Kidney (tissue), 14 donors: ENCODE results near the gene MTF1. TPM values are rescaled to one million over a fixed set of nuclear protein-coding genes. Genes with fewer than 3 reads are reported as not detected.

Experiments used
- DNase-seq, 5 donors: peaks; one replicate each; pipeline ENCODE4 v3.0.0-alpha.2; 2013 to 2020
- FAIRE-seq: peaks from 2 replicates; lab custom pipeline; 2012; peaks lifted over from hg19 to GRCh38; lab: Jason Lieb, UNC
- H3K27ac ChIP-seq, 2 donors: one replicate each; pipeline ENCODE4 v1.7.0; 2013; ENCODE audit warnings: low read depth in 2 of 2, low read length in 2 of 2, inconsistent platforms in 1 of 2
- H3K27me3 ChIP-seq: one replicate; pipeline ENCODE4 v1.7.1; 2013; ENCODE audit warnings: low read length, inconsistent platforms; ENCODE audit not compliant: control insufficient read depth, insufficient read depth
- H3K36me3 ChIP-seq, 3 donors: one replicate each; pipeline versions ENCODE4 v1.7.0 to v1.7.1; 2013; ENCODE audit warnings: low read length in 3 of 3, control low read depth in 1 of 3, inconsistent platforms in 1 of 3; ENCODE audit not compliant: insufficient read depth in 3 of 3, control insufficient read depth in 2 of 3
- H3K4me1 ChIP-seq, 3 donors: one replicate each; pipeline versions ENCODE4 v1.7.0 to v1.7.1; 2013; ENCODE audit warnings: low read length in 3 of 3, inconsistent platforms in 1 of 3, low read depth in 1 of 3; ENCODE audit not compliant: control insufficient read depth in 2 of 3, insufficient read depth in 2 of 3
- H3K4me3 ChIP-seq, 3 donors: one replicate each; pipeline versions ENCODE4 v1.7.0 to v1.8.1; 2013; ENCODE audit warnings: low read length in 3 of 3, control low read depth in 1 of 3, inconsistent platforms in 1 of 3
- H3K9ac ChIP-seq, 3 donors: one replicate each; pipeline versions ENCODE4 v1.7.0 to v1.7.1; 2013; ENCODE audit warnings: low read length in 3 of 3, control low read depth in 1 of 3, inconsistent platforms in 1 of 3
- H3K9me3 ChIP-seq, 3 donors: one replicate each; pipeline versions ENCODE4 v1.7.0 to v1.7.1; 2013; ENCODE audit warnings: low read length in 3 of 3, control low read depth in 1 of 3, inconsistent platforms in 1 of 3; ENCODE audit not compliant: control insufficient read depth in 2 of 3, insufficient read depth in 1 of 3
- CTCF ChIP-seq: IDR thresholded peaks from 3 replicates; pipeline ENCODE4 v1.5.1; 2012; ENCODE audit warnings: mild to moderate bottlenecking, moderate library complexity, borderline replicate concordance; ENCODE audit not compliant: insufficient read depth; ENCODE audit errors: extremely low read depth
- intact Hi-C: fragments of 100-400 bp; cut with DNase I; formaldehyde crosslinking; loops from one replicate; pipeline ENCODE4 v1.11.1; 2022
- polyA plus RNA-seq: library from polyadenylated mRNA; stranded (reverse); fragments of 350-450 nt; fragmentation: Illumina TruSeq; extraction: RNeasy Lipid Tissue Mini Kit (QIAGEN cat#74804); gene quantifications from one replicate; pipeline ENCODE4 v1.2.3, GENCODE V29; 2014; ENCODE audit warnings: low read depth, low replicate concordance; ENCODE audit not compliant: insufficient read depth
- total RNA-seq: library from RNA; stranded (reverse); fragmentation: NEBNext Ultra II Directional; extraction: Animal tissue kit (Norgen Biotek cat#: 25700); gene quantifications from one replicate; pipeline ENCODE4 v1.2.1, GENCODE V29; 2021
- donor health status: control.
- donor health status: control.
- donor health status: control.
- donor health status: control.
- donor health status: control.
- donor health status: DM: yes; HTN: yes; CAD: no.
- donor health status: Normal renal cell carcinoma (clear cell type).

Gene MTF1
- total and polyA plus RNA-seq, 2 donors from 2014 or later = 2.2 to 26.7 TPM

GRCh38 chr1:37853157-37853556 is 6.2 kb downstream of the MTF1 start:
- no peaks in the 10 kb centered on the region for H3K9me3 ChIP-seq
- DNase-seq (no peak), FAIRE-seq (no peak)
- H3K4me1 ChIP-seq = peaks cover 0 to 7% (median 0%) of the 10 kb centered on the region in 3 donors
- intact Hi-C loops = no loop called here
- no peak overlapping the region for H3K4me3 ChIP-seq
- no peak overlapping the region for H3K9ac ChIP-seq
- H3K27ac ChIP-seq = no peak overlapping the region
- H3K27me3 ChIP-seq = no peaks in the 10 kb centered on the region
- TF ChIP-seq CTCF = no peak
- H3K36me3 ChIP-seq = peaks cover 3 to 16% (median 7%) of the 10 kb centered on the region in 3 donors

- H3K27me3 ChIP-seq = no peaks in the 10 kb centered on the region
- intact Hi-C loops = no loop called here
- peaks cover 0 to 3% (median 0%) of the 10 kb centered on the region in 3 donors for H3K4me1 ChIP-seq
- H3K27ac ChIP-seq = no peak overlapping the region
- DNase-seq (no peak), FAIRE-seq (no peak)
- H3K36me3 ChIP-seq = peaks cover 0 to 11% (median 3%) of the 10 kb centered on the region in 3 donors
- H3K9ac ChIP-seq = no peak overlapping the region
- TF ChIP-seq CTCF = no peak
- H3K4me3 ChIP-seq = no peak overlapping the region
- no peaks in the 10 kb centered on the region for H3K9me3 ChIP-seq
These were observed 7.6 kb downstream of the MTF1 start for GRCh38 chr1:37851782-37852210.

DNA sequence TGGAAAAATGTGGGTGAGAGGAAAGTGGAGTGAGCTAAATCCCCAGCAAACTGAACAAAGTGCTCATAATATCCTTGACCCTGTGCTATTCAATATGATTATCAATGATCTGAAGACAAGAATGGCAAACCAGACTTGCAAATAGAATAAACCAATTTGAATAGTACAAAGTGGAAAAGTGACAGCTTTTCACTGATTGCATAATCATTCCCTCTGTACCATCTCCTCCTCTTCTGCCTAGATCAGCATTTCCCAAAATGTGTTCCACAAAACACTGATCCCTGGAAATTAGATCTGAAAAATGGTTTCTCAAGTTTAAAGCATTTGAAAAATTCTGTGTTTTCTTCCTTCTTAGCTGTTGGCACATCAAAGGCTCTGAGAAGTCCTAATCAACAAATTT is 8.1 kb downstream of the MTF1 start:
- H3K4me1 ChIP-seq = peaks cover 0 to 3% (median 0%) of the 10 kb centered on the region in 3 donors

More for the DNA sequence above, 8.1 kb downstream of the MTF1 start:
- no peak for TF ChIP-seq CTCF
- Histone ChIP-seq H3K27me3 (no peaks in the 10 kb centered on the region), H3K36me3 (peaks cover 0 to 11% (median 3%) of the 10 kb centered on the region in 3 donors), H3K9ac (no peak overlapping the region), H3K27ac (no peak overlapping the region), H3K4me3 (no peak overlapping the region), H3K9me3 (no peaks in the 10 kb centered on the region)
- DNase-seq (no peak), FAIRE-seq (no peak)
- intact Hi-C loops = no loop called here
